ENCODE data around the gene MAMDC4.

The MAMDC4 gene

GRCh38 chr9:136885950-136886578 lies 33.9 kb downstream of the MAMDC4 start, which contains the start of gene TRAF2:
TRAF2 (plus strand) TSS chr9:136886516; CDS start chr9:136898741, 12,225 bp downstream.
- DNase-seq (ENCODE audit: insufficient read length), result peak; percentile 100
- peak; percentile 94 for FAIRE-seq
- TF ChIP-seq POLR2A (IDR thresholded peaks at IDR 0.05; ENCODE audit: low read depth, low read length) (peak; percentile 92), POLR2AphosphoS5 (IDR thresholded peaks at IDR 0.05; ENCODE audit: low read depth, low read length) (peak; percentile 87), TAF1 (IDR thresholded peaks at IDR 0.05; ENCODE audit: borderline replicate concordance, low read depth, low read length) (peak; percentile 54; the same call in 1 of the 2 replicates)

- FAIRE-seq (peak; percentile 79), DNase-seq (ENCODE audit: insufficient read length) (peak; percentile 85)
- peak; percentile 52; the same call in 1 of the 2 replicates for TF ChIP-seq POLR2A (IDR thresholded peaks at IDR 0.05; ENCODE audit: low read depth, low read length)
- TF ChIP-seq POLR2AphosphoS5 (IDR thresholded peaks at IDR 0.05; ENCODE audit: low read depth, low read length), result no peak
- 0 out of 2 replicates have a peak, but pooled peaks have one; percentile 11 for TF ChIP-seq TAF1 (IDR thresholded peaks at IDR 0.05; ENCODE audit: borderline replicate concordance, low read depth, low read length)
Observed at GRCh38 chr9:136886610-136887597, 34.8 kb downstream of the MAMDC4 start.

- TF ChIP-seq POLR2AphosphoS5 (IDR thresholded peaks at IDR 0.05; ENCODE audit: low read depth, low read length), result no peak
- no peak for TF ChIP-seq TAF1 (IDR thresholded peaks at IDR 0.05; ENCODE audit: borderline replicate concordance, low read depth, low read length)
- no peak for TF ChIP-seq POLR2A (IDR thresholded peaks at IDR 0.05; ENCODE audit: low read depth, low read length)
- DNase-seq (ENCODE audit: insufficient read length) (no peak), FAIRE-seq (no peak)
Observed at GRCh38 chr9:136888454-136888853, 36.3 kb downstream of the MAMDC4 start.

GRCh38 chr9:136889858-136890257 lies 37.7 kb downstream of the MAMDC4 start:
- no peak for DNase-seq (ENCODE audit: insufficient read length)
- TF ChIP-seq POLR2A (IDR thresholded peaks at IDR 0.05; ENCODE audit: low read depth, low read length) (no peak), POLR2AphosphoS5 (IDR thresholded peaks at IDR 0.05; ENCODE audit: low read depth, low read length) (no peak), TAF1 (IDR thresholded peaks at IDR 0.05; ENCODE audit: borderline replicate concordance, low read depth, low read length) (no peak)
- FAIRE-seq, result no peak

- DNase-seq (ENCODE audit: insufficient read length), result no peak
- TF ChIP-seq POLR2A (IDR thresholded peaks at IDR 0.05; ENCODE audit: low read depth, low read length) (no peak), POLR2AphosphoS5 (IDR thresholded peaks at IDR 0.05; ENCODE audit: low read depth, low read length) (no peak), TAF1 (IDR thresholded peaks at IDR 0.05; ENCODE audit: borderline replicate concordance, low read depth, low read length) (no peak)
- no peak for FAIRE-seq
Observed at GRCh38 chr9:136890661-136891060, 38.5 kb downstream of the MAMDC4 start.

- DNase-seq (ENCODE audit: insufficient read length) (no peak), FAIRE-seq (no peak)
- no peak for TF ChIP-seq POLR2AphosphoS5 (IDR thresholded peaks at IDR 0.05; ENCODE audit: low read depth, low read length)
- TF ChIP-seq TAF1 (IDR thresholded peaks at IDR 0.05; ENCODE audit: borderline replicate concordance, low read depth, low read length), result no peak
- TF ChIP-seq POLR2A (IDR thresholded peaks at IDR 0.05; ENCODE audit: low read depth, low read length), result no peak
Observed at GRCh38 chr9:136896027-136896426, 43.9 kb downstream of the MAMDC4 start.

- TF ChIP-seq POLR2A (IDR thresholded peaks at IDR 0.05; ENCODE audit: low read depth, low read length), result no peak
- TF ChIP-seq TAF1 (IDR thresholded peaks at IDR 0.05; ENCODE audit: borderline replicate concordance, low read depth, low read length), result no peak
- no peak for TF ChIP-seq POLR2AphosphoS5 (IDR thresholded peaks at IDR 0.05; ENCODE audit: low read depth, low read length)
- no peak for FAIRE-seq
- DNase-seq (ENCODE audit: insufficient read length), result no peak
Observed at GRCh38 chr9:136898483-136899100, 46.4 kb downstream of the MAMDC4 start.

- peak; percentile 84 for FAIRE-seq
- DNase-seq (ENCODE audit: insufficient read length), result peak; percentile 70
- TF ChIP-seq TAF1 (IDR thresholded peaks at IDR 0.05; ENCODE audit: borderline replicate concordance, low read depth, low read length) (no peak), POLR2AphosphoS5 (IDR thresholded peaks at IDR 0.05; ENCODE audit: low read depth, low read length) (no peak), POLR2A (IDR thresholded peaks at IDR 0.05; ENCODE audit: low read depth, low read length) (no peak)
Observed at GRCh38 chr9:136899196-136899595, 47.0 kb downstream of the MAMDC4 start.

GRCh38 chr9:136900556-136900955 lies 48.4 kb downstream of the MAMDC4 start:
- DNase-seq (ENCODE audit: insufficient read length) (no peak), FAIRE-seq (no peak)
- no peak for TF ChIP-seq POLR2A (IDR thresholded peaks at IDR 0.05; ENCODE audit: low read depth, low read length)
- TF ChIP-seq TAF1 (IDR thresholded peaks at IDR 0.05; ENCODE audit: borderline replicate concordance, low read depth, low read length), result no peak
- TF ChIP-seq POLR2AphosphoS5 (IDR thresholded peaks at IDR 0.05; ENCODE audit: low read depth, low read length), result no peak

- no peak for DNase-seq (ENCODE audit: insufficient read length)
- FAIRE-seq, result peak; percentile 70
- no peak for TF ChIP-seq POLR2A (IDR thresholded peaks at IDR 0.05; ENCODE audit: low read depth, low read length)
- TF ChIP-seq TAF1 (IDR thresholded peaks at IDR 0.05; ENCODE audit: borderline replicate concordance, low read depth, low read length), result no peak
- no peak for TF ChIP-seq POLR2AphosphoS5 (IDR thresholded peaks at IDR 0.05; ENCODE audit: low read depth, low read length)
Observed at GRCh38 chr9:136900988-136901515, 48.9 kb downstream of the MAMDC4 start.

Data from GM12892 (cell line).